HK-2 (cell line): ENCODE data around the gene NHERF2.
A peak's percentile ranks its signal among the peaks of the same experiment; 100 is the strongest.

Experiments
- DNase-seq: peaks from one replicate; pipeline ENCODE4 v3.0.0-alpha.2; 2018; ENCODE audit not compliant: unreplicated experiment

Gene NHERF2

DNA sequence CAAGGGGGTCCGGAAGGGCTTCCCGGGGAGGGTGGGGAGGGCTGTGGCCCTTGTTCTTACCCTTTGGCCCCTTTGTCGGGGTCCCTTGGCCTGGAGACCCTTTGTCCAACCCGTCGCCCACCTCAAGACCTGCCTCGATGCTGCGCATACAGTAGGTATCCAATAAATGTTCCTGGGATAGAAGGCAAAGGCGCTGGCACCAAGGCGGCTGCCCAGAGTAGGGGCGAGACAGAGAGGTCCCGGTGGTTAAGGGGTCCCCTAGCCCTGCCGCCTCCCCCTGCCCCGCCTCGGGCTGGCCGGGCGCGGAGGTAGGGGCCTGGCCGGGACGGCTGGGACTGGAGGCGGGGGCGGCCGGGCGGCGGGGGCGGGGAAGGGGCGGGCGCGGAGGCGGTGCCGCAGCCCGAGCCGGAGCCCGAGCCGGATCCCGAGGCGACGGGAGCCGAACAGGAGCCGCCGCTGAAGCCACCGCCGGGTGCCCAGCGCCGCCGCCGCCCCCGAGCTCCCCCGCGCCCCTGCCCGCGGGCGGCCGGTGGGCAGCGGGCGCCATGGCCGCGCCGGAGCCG, at the start of gene NHERF2:
Gene NHERF2 (plus strand): TSS at position 442 of the 563 bp plus-strand sequence. CDS start 104 bp downstream, at position 546.
- DNase-seq: peak; percentile 34

DNA sequence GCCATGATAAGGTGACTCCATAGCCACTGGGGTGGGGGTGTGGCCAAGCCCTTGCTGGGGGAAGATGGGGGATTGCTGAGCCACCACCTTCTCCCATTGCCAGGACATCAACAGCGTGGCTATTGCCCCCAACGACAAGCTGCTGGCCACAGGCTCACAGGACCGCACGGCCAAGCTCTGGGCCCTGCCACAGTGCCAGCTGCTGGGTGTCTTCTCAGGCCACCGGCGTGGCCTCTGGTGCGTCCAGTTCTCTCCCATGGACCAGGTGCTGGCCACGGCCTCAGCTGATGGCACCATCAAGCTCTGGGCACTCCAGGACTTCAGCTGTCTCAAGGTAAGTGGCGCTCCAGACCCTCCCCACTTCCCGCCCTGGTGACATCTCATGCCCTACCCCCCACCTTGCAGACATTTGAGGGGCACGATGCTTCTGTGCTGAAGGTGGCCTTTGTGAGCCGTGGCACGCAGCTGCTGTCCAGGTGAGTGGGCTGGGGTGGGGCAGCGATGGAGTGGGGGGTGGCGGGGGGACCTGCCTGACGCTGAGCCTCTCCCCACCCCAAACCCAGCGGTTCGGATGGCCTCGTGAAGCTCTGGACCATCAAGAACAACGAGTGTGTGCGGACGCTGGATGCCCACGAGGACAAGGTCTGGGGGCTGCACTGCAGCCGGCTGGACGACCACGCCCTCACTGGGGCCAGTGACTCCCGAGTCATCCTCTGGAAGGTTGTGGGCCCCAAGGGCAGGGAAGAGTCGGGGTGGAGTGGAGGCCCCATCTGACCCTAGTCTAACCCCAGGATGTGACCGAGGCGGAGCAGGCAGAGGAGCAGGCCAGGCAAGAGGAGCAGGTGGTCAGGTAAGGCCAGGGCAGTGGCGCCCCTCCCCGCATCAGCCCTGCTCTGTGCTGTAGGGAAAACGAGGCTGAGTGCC, 49.5 kb upstream of the NHERF2 start:
- no peak for DNase-seq

DNA sequence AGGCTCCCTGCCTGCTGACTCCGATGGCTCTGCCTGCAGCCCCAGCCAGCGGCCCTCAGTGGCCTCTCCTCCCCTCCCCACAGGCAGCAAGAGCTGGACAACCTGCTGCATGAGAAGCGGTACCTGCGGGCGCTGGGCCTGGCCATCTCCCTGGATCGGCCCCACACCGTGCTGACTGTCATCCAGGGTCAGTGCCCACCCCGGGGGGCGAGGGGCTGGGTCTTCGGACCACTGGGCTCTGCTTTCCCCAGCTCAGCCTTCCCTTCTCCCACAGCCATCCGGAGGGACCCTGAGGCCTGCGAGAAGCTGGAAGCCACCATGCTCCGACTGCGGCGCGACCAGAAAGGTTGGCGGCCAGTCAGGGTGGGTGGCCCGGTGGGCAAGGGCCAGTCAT, 48.8 kb upstream of the NHERF2 start:
- no peak for DNase-seq

DNA sequence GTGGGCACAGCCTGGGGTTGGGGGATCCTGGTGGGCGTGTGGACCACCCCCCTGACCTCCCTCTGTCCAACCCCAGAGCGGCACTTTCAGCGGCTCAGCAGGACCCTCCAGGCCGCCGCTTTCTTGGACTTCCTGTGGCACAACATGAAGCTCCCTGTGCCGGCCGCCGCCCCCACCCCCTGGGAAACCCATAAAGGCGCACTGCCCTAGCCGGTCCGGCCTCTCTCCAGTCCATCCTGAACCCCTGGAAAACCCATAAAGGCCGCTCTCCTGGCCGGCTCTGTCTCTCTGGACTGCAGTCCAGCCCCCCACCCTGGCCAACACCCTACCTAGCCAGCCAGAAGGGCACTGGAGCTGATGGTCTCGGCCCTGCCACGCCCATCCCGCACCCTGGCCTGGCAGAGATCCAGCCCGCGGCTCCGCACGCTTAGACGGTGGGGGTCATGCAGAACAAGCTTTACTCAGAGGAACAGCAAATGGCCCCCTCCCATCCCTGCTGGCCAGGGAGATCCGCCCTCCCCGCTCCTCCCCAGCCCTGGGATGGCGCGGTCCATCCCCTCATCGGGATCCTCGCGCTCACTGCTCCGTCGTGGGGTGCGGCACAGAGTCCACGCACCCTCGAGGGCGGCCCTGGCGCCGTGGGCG, 48.1 kb upstream of the NHERF2 start:
- no peak for DNase-seq

DNA sequence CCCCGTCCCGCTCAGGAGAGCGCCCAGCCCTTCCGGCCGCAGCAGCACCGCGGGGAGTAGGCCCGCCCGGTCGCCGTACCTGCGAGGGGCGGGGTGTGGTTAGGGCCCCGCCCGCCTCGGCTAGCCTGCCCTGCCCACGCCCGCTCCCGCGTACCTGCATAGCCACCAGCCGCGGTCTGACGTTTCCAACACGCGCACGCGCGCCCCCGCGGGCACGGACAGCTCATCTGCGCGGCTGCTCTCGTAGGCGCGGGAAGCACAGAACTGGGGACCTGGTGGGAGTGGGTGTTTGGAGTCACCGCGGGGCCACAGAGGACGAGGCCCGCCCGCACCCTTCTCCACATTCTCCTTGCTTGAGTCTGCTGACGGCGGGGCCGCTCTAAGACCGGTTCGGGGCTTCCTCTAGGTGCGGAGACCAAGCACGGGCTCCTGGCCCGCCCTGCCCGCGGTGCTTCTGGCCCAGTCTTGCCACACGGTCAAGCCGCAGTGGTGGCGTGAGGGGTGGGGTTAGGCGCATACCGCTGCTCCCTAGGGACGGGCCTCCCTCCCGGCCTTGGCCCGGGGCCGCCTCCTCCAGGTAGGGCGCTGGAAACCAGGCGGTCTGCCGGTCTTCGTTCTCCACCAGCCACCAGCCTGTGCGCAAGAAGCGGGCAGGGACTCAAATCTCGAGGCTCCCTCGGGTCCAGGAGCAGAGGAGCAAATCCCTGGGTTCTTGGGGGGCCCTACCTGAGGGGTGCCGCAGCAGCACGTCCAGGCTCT, 47.3 kb upstream of the NHERF2 start:
- no peak for DNase-seq

DNA sequence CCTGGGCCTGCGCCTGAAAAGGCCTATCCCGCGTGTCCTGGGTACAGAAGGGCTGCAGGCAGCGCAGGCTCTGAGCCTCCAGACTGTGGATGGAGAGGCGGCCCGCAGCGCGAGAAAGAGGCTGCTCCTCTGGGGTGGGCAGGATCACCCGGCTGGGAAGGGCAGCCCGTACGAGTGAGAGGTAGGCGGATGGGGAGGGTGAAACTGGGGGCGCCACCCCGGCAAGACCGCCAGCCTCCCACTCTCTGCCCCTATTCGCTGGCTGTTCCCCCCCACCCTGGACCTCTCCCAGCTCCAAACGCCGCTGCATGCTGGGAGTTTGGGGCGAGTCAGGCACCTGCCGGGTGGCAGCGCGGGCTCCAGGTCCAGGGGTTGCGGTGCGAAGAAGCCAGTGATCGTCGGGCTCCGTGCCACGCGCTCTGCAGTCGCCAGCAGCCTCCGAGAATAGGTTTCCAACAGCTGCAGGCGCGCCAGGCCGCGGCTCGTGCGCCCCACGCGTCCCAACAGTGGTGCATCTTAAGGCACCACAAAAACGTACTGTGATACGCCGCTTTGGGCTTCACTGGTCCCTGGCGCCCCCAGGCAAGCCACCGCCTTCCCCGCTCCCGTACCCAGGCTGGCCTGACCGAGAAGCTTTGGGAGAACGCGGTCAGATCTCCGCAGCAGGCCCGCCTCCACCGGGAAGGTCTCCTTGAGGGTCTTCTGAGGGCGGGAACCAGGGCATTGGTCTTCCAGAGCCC, 46.5 kb upstream of the NHERF2 start:
- DNase-seq: no peak

DNA sequence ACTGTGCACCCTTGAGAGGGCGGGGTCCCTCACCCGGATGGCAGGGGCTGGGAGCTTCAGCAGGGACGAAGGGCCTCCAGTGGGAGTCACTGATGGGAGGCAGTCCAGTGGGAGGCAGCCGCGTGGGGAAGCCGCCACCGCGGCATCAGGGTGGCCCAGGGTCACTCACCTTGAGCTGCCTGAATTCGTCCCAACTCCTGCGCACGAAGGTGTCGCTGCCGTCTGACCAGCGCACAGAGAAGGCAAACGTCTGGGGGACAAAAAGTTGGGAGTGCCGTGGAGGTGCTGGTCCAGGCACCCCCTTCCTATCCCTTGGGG, 46.0 kb upstream of the NHERF2 start:
- no peak for DNase-seq

DNA sequence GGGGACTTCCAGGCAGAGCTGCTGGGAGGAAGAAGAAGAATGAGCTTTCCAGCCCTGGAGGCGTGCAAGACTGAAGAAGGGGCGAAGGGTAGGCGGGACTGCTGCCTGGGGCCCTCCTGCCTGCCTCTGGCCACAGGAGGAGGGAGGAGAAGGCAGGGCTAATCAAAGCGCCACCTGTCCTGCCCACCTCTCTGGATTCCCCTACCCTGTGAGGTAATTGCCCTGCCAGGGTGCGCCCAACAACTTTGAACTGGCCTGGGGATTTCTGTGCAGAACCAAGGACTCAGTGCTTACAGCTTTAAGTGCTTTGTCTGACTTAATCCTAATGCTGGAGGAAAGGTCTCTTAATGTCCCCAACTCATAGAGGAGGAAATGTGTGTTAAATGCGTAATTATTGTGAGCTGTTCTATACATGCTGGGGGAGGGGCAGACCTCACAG, 45.3 kb upstream of the NHERF2 start, which contains the start of gene NOXO1:
Gene NOXO1 (minus strand): TSS at position 72 of the 439 bp plus-strand sequence. CDS start 290 bp downstream, outside the sequence.
- no peak for DNase-seq

DNA sequence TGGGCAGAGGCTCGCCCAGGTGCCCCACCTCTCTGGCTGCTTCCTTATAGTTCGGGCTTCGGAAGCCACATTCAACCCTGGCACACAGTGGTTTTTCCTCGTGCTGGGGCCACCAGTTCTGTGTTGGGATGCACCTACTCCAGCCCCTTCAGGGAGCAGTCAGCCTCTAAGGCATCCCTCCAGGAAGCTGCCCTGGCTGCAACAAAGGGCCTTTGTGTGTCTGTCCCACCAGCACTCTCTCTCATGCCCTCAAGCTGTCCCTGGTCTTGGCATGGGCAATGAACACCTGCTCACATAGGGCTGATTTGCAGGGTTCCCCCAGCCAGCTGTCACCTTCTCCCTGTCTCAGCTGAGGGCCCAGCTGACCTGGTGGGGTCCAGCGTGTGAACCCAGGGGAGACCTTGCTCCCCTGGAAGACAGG, 44.7 kb upstream of the NHERF2 start:
- no peak for DNase-seq

DNA sequence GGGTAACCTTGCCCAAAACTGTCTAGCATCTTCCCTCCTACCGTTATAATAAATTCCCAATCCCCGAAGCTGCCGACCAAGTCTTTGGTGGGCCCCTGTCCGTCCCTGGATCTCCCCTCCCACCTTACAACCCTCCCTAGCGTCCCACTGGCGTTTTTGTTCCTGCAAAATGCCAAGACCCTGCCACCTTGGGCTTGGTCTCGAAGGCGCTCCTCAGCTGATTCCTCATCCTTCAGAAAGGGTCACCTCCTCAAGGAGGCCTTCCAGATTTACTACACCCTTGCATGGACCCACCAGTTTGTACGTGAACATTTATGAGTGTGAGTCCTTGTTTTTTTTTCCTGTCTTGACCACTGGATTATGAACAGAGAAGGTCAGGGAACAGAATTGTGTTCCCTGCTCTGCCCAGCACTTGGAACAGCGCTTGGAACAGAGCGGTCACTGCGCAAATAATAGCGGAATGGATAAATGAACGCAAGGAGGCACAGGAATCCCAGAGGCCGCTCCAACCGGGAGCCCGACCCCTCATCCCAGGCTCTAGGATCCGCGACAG, 43.6 kb upstream of the NHERF2 start:
- DNase-seq: no peak

DNA sequence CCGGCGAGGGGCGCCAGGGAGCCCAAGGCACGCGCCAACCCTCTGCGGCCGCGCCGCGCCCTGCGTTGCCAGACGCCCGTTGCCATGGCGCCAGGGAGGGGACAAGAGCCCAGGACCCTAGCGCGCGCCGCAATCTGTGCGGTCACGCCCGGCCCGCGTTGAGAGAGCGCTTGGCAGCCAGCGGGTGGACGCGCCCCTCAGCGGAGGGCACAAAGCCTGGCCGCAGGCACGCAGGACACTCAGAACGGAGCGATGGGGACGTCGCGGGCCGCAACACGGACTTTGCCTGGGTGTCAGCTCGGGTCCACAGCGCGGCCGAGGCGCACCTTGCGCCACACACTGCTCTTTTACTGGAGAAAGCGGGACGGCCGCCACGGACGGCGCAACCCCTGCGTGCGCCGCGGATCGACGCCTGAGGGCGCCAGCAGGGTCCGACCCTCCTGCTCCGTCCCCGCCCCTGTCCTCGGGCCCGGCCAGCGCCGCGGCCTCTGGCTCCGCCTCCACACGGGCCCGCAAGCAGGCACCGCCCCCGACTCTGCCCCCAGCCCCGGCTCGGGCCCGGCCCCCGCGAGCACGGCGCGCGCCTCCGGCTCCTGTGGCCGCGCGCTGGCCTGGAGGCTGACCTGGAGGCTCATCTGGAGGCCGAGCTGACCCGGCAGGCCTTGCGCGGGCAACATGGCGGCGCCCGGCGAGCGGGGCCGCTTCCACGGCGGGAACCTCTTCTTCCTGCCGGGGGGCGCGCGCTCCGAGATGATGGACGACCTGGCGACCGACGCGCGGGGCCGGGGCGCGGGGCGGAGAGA, 43.0 kb upstream of the NHERF2 start, which contains the start of gene GFER:
Gene GFER (plus strand): TSS at position 650 of the 803 bp plus-strand sequence. CDS start 26 bp downstream, at position 676.
- DNase-seq: peak; percentile 90

DNA sequence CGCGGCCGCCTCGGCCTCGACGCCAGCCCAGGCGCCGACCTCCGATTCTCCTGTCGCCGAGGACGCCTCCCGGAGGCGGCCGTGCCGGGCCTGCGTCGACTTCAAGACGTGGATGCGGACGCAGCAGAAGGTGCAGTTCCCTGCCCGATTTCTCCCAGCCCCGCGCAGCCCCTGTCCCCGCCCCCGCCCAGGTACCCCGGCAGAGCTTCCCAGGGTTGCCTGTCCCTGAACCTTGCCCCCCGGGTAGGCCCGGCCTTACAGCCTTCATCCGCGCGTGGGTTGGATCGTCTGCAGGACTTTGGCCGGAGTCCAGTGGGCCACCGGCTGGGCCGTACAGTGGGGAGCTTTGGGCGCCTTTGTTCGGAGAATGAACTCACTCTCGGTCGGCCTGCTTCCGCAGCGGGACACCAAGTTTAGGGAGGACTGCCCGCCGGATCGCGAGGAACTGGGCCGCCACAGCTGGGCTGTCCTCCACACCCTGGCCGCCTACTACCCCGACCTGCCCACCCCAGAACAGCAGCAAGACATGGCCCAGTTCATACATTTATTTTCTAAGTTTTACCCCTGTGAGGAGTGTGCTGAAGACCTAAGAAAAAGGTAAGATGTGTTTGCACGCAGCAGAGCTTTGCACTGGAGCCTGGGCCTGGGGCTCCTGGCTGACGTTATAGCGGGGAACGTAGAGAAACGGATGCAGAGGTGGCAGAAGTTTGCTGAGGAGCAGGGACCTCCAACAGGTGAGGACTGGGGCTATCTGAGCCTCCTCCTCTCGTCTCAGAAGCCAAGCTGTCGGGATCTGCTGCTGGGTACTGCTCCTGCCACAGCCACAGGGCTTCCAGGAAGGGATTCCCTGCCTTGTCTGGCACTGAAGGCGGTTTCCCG, 42.1 kb upstream of the NHERF2 start:
- no peak for DNase-seq

DNA sequence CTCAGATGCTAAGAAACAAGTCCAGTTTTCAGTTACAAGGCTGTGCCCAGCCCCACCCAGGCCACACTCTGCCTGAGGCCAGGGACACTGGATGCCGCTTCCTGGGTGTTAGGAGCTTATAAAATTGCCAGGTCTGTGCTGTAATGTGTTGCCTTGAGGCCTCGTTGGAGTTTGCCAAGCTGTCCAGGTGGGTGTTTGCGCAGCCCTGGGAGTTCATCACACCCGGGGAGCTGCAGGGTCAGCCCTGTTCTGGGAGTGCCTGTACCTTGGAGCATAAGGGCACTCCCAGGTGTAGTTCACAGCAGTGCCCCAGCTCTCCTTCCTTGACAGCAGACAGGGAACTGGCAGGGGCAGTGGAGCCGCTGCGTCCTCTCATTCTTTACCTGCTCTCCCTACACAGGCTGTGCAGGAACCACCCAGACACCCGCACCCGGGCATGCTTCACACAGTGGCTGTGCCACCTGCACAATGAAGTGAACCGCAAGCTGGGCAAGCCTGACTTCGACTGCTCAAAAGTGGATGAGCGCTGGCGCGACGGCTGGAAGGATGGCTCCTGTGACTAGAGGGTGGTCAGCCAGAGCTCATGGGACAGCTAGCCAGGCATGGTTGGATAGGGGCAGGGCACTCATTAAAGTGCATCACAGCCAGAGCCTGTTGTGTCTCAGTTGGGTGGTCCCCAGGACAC, 41.1 kb upstream of the NHERF2 start:
- no peak for DNase-seq

DNA sequence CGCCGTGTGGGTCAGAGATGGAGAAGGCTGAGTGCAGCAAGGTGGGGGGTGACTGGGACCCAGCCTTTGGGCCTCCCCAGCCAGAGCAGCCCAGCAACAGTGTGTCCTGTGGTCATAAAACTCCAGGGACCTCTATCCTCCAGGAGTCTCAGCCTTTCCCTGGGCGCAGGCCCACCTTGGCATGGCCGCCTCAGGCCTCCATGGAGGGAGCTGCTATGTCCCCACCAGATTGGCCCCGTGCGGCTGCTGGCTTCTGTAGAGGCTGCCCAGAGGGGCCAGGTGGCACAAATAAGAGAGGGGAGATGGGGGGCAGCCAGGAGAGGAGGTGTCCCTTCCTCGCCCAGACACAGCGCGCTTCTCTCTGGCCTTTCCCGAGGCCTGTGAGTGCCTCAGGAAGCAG, 39.5 kb upstream of the NHERF2 start:
- no peak for DNase-seq

DNA sequence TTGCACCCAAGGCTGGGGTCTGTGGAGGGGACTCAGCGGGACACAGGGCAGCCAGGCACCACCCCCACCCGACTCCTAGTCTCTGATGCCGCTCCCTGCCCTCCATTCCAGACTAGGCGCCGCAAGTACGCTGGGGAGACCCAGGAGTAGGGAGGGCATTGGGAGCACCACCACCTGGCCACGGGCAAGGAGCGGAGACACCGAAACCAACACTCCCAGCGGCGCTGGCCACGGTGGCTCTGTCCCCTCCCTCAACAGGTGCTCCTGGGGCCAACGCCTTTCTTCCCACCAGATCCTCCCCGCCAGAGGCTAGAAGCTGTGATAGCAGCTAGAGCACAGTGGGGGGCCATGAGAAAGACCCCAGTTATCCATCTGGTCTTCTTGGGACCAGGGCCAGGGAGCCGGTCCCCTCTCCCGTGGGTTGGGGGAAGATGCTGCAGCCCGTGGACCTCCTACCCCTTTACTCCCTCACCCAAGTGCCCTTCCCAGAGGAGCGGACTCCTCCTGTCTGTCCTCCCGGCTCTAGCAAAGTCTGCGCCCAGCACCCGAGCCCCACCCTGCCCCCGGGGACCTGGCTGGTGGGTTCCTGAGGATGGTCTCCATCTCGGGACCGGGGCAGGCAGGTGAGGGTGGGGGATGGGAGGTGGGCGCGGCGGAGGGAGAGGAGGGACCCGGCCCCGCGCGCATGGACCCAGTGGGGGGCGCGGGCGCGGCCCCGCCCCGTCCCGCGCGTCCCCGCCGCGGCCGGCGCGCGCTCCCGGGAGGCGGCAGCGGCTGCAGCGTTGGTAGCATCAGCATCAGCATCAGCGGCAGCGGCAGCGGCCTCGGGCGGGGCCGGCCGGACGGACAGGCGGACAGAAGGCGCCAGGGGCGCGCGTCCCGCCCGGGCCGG, 37.2 kb upstream of the NHERF2 start, which contains the start of gene SYNGR3:
Gene SYNGR3 (plus strand): TSS at position 762 of the 892 bp plus-strand sequence. CDS start 133 bp downstream, outside the sequence.
- DNase-seq: no peak

DNA sequence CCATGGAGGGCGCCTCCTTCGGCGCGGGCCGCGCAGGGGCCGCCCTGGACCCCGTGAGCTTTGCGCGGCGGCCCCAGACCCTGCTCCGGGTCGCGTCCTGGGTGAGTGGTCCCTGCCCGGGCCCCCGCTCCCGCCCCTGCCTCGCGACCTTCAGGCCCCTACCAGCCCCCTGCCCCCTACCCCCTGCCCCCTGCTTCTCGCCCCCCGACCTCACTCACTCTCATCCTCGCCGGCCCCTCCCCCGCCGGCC, 36.7 kb upstream of the NHERF2 start:
- DNase-seq: no peak

DNA sequence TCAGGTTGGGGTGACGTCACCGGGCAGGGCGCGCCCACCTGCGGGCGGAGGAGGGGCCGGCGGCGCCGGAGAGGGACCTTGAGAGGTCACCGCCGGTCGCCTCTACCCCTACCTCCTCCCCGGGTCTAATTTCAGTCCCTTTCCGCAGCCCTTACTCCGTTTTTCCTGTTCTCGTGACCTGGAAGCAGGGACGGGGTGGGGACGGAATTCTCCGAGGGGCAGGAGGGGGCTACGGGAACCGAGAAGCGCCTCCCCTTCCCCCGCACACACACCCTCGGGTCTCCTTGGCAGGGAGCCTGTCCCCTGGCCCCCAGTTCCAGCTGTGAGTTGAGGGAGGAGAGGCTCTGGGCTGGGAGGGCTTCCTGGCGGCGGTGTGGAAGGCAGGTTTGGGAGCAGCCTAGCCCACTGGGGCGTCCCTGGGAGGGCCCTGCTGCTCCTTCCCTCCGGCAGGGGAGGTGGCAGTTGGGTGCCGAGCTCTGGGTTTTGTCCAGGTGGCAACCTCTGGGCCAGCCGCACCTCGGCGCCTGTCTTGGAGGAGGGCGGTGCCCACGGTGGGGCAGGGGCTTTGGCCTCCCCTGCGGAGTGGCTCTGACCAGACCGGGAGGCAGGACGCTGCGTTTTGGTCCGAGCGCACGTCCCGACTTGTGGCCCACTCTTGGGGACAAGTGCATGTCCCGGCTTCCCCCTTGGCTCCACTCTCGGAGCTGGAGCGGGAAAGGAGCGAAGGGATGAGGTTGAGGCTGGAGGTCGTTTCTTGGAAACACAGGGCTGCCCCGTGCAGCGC, 36.2 kb upstream of the NHERF2 start:
- DNase-seq: no peak
